Endothelial cell of umbilical vein (primary cell): Measurements from ENCODE around the gene SLC45A1. TPM values are rescaled to one million over a fixed set of nuclear protein-coding genes. Genes with fewer than 3 reads are reported as not detected.

Experiments used
- BruUV-seq: library from RNA; stranded (reverse); fragments of 400-500 nt; replicated peaks from 2 replicates; lab custom pipeline; 2021; lab: Mats Ljungman, UMichigan
- CTCF ChIA-PET: fragments of 300-600, 350-600 bp; sonication (Branson Sonifier 250); formaldehyde crosslinking; loops from one replicate; lab custom pipeline; 2021; ENCODE audit warnings: antibody characterized with exemption, inconsistent platforms; lab: Charles Lee
- POLR2A ChIA-PET: fragments of 300-600, 350-600 bp; sonication (Branson Sonifier 250); formaldehyde crosslinking; loops from one replicate; lab custom pipeline; 2021; ENCODE audit warnings: antibody characterized with exemption, inconsistent platforms; lab: Charles Lee
- DNase-seq: peaks from one replicate; pipeline ENCODE4 v3.0.0-alpha.2; 2011; ENCODE audit warnings: low read depth, low spot score
- FAIRE-seq: peaks from 2 replicates; lab custom pipeline; 2011; peaks lifted over from hg19 to GRCh38; lab: Jason Lieb, UNC
- H2AFZ ChIP-seq: 2 replicates; pipeline ENCODE4 v1.6.0; 2012; ENCODE audit warnings: low read depth, low read length, control low read depth, inconsistent platforms
- H3K27ac ChIP-seq: 2 replicates; pipeline ENCODE4 v1.5.1; 2011; ENCODE audit warnings: low read depth, mild to moderate bottlenecking, control low read depth, low read length, moderate library complexity; ENCODE audit not compliant: insufficient read depth
- H3K27me3 ChIP-seq, 2 experiments: 2 replicates each; pipeline versions ENCODE4 v1.6.0 to v1.6.1; 2011; ENCODE audit warnings: low read length in 2 of 2, mixed read lengths in 1 of 2; ENCODE audit not compliant: control insufficient read depth in 2 of 2, insufficient read depth in 2 of 2
- H3K36me3 ChIP-seq, 2 experiments: 2 replicates in 1 of 2; 3 replicates in 1 of 2; pipeline ENCODE4 v1.5.1; 2011; ENCODE audit warnings: low read length in 2 of 2, mild to moderate bottlenecking in 1 of 2, moderate library complexity in 1 of 2; ENCODE audit not compliant: control insufficient read depth in 2 of 2, insufficient read depth in 2 of 2; ENCODE audit errors: extremely low read depth in 1 of 2
- H3K4me1 ChIP-seq: 3 replicates; pipeline ENCODE4 v1.5.1; 2011; ENCODE audit warnings: mild to moderate bottlenecking, low read length; ENCODE audit not compliant: control insufficient read depth, insufficient read depth; ENCODE audit errors: extremely low read depth
- H3K4me2 ChIP-seq: 2 replicates; pipeline ENCODE4 v1.6.1; 2011; ENCODE audit warnings: low read length, control low read depth, mixed read lengths; ENCODE audit not compliant: insufficient read depth
- H3K4me3 ChIP-seq, 3 experiments: fragments of 200-600 bp in 1 of 3; sonication (generic), shearing (Covaris generic) in 1 of 3; replicated peaks in 1 of 3; 2 replicates each; pipeline ENCODE4 v1.5.1; 2011 to 2016; ENCODE audit warnings: control low read depth in 3 of 3, low read length in 3 of 3, mild to moderate bottlenecking in 2 of 3, inconsistent platforms in 1 of 3, low read depth in 1 of 3, moderate library complexity in 1 of 3; ENCODE audit not compliant: insufficient read depth in 1 of 3
- H3K79me2 ChIP-seq: 2 replicates; pipeline ENCODE4 v1.6.0; 2012; ENCODE audit warnings: low read length, inconsistent platforms; ENCODE audit not compliant: control insufficient read depth, insufficient read depth
- H3K9ac ChIP-seq: replicated peaks from 2 replicates; pipeline ENCODE3; 2011; ENCODE audit warnings: low read length, control low read depth; ENCODE audit not compliant: insufficient read depth; ENCODE audit errors: extremely low read depth
- H3K9me1 ChIP-seq: replicated peaks from 3 replicates; pipeline ENCODE4 v1.6.0; 2011; ENCODE audit warnings: mild to moderate bottlenecking, low read length; ENCODE audit not compliant: control insufficient read depth, insufficient read depth; ENCODE audit errors: extremely low read depth
- H3K9me3 ChIP-seq: replicated peaks from 2 replicates; pipeline ENCODE4 v1.5.1; 2012; ENCODE audit warnings: low read length, inconsistent platforms; ENCODE audit not compliant: control insufficient read depth, insufficient read depth
- H4K20me1 ChIP-seq: replicated peaks from 2 replicates; pipeline ENCODE3; 2011; ENCODE audit warnings: mild to moderate bottlenecking, low read length; ENCODE audit not compliant: control insufficient read depth, insufficient read depth; ENCODE audit errors: extremely low read depth
- CTCF ChIP-seq, 2 donors: IDR thresholded peaks; 1 replicate in 1 of 2; 2 replicates in 1 of 2; pipeline ENCODE4 v1.5.1; 2011; ENCODE audit warnings: low read length in 2 of 2, mild to moderate bottlenecking in 2 of 2, moderate library complexity in 2 of 2, control low read depth in 1 of 2, inconsistent platforms in 1 of 2, low read depth in 1 of 2; ENCODE audit not compliant: insufficient read depth in 1 of 2; ENCODE audit errors: extremely low read depth in 1 of 2
- EZH2 ChIP-seq: IDR thresholded peaks from 2 replicates; pipeline ENCODE4 v1.6.1; 2012; ENCODE audit warnings: borderline replicate concordance, low read depth, mild to moderate bottlenecking, moderate library complexity, low read length, inconsistent platforms; ENCODE audit not compliant: severe bottlenecking
- FOS ChIP-seq: IDR thresholded peaks from 2 replicates; pipeline ENCODE4 v1.6.1; 2011; ENCODE audit warnings: mild to moderate bottlenecking, low read length, moderate library complexity, borderline replicate concordance; ENCODE audit not compliant: insufficient read depth
- GATA2 ChIP-seq: IDR thresholded peaks from 2 replicates; pipeline ENCODE4 v1.7.0; 2011; ENCODE audit warnings: low read depth, mild to moderate bottlenecking, moderate library complexity, mixed read lengths, low read length; ENCODE audit not compliant: insufficient read length, insufficient read depth
- JUN ChIP-seq: IDR thresholded peaks from 2 replicates; pipeline ENCODE4 v1.6.1; 2011; ENCODE audit warnings: borderline replicate concordance, low read depth; ENCODE audit not compliant: insufficient read length, insufficient read depth
- MAX ChIP-seq: IDR thresholded peaks from 2 replicates; pipeline ENCODE4 v1.6.1; 2011; ENCODE audit not compliant: insufficient read depth, insufficient read length
- MYC ChIP-seq: IDR thresholded peaks from one replicate; pipeline ENCODE4 v1.6.1; 2011; ENCODE audit warnings: mild to moderate bottlenecking, low read depth, low read length
- POLR2A ChIP-seq: IDR thresholded peaks from 2 replicates; pipeline ENCODE4 v1.6.1; 2012; ENCODE audit warnings: low read depth, mild to moderate bottlenecking, control low read depth, low read length
- POLR2AphosphoS5 ChIP-seq: IDR thresholded peaks from 2 replicates; pipeline ENCODE4 v1.6.1; 2012; ENCODE audit warnings: low read depth, mild to moderate bottlenecking, control low read depth, low read length, moderate library complexity; ENCODE audit not compliant: insufficient read depth
- dilution Hi-C: fragments of 300-500 bp; cut with MboI; formaldehyde crosslinking; loops from one replicate; pipeline ENCODE4 v1.15.0; 2019; ENCODE audit warnings: low sequenced_read_pairs; ENCODE audit not compliant: extremely low pct_ligation_motif_present
- intact Hi-C: fragments of 100-400 bp; cut with micrococcal nuclease; formaldehyde crosslinking; loops from one replicate; pipeline ENCODE4 v1.10.0; 2022
- polyA plus RNA-seq, 4 experiments: library from polyadenylated mRNA; depleted of rRNA in 3 of 4; stranded (reverse) in 3 of 4; unstranded in 1 of 4; fragments of >200 nt; gene quantifications; 2 replicates each; pipeline versions ENCODE4 v1.2.1 to v1.2.3, GENCODE V29; 2011 to 2012; ENCODE audit warnings: missing spikeins in 1 of 4
- total RNA-seq: library from RNA; stranded (reverse); gene quantifications from 2 replicates; pipeline ENCODE4 v1.2.3, GENCODE V29; 2021

The SLC45A1 gene
- total and polyA plus RNA-seq, 2 donors (not counting 3 experiments of a cell fraction or from before 2014, with no cell fraction given): 1.3 to 1.4 TPM

- no peak overlapping the region for H3K4me3 ChIP-seq
- TF ChIP-seq MYC (no peak), FOS (no peak), POLR2AphosphoS5 (no peak), POLR2A (no peak), CTCF (IDR thresholded peaks at IDR 0.05; ENCODE audit: extremely low read depth in 1 of 2, insufficient read depth in 1 of 2, low read depth in 1 of 2, low read length in 2 of 2) (no peak), MAX (no peak), EZH2 (no peak), GATA2 (no peak), JUN (no peak)
- peak; percentile 49 for FAIRE-seq
- no peak overlapping the region for H3K27ac ChIP-seq
- H3K4me1 ChIP-seq: peaks cover 24% of the 10 kb centered on the region
- H3K36me3 ChIP-seq: peaks cover 0 to 7% of the 10 kb centered on the region in 2 experiments
- no peak overlapping the region for H3K4me2 ChIP-seq
- peaks cover 23% of the 10 kb centered on the region for H3K79me2 ChIP-seq
- no peak overlapping the region for H3K9ac ChIP-seq
- intact Hi-C loops (no loop called here), dilution Hi-C loops (no loop called here)
- no peaks in the 10 kb centered on the region for H3K9me3 ChIP-seq
- H3K27me3 ChIP-seq: no peaks in the 10 kb centered on the region
- DNase-seq: no peak
- ChIA-PET POLR2A (interaction anchor here (0.6 to 1.2 kb wide), 2 partner anchors 15 to 699 kb away, joined by 3 to 4 read pairs; no protein-coding TSS in a partner anchor), CTCF (interaction anchor here (0.8 to 1.9 kb wide), 8 partner anchors 8 to 478 kb away, joined by 3 to 9 read pairs (median 4); no protein-coding TSS in a partner anchor)
- H3K9me1 ChIP-seq: no peaks in the 10 kb centered on the region
- no peaks in the 10 kb centered on the region for H4K20me1 ChIP-seq
- H2AFZ ChIP-seq: no peak overlapping the region
- no TSS peak for BruUV-seq
Observed at GRCh38 chr1:8370905-8371315, 53.0 kb downstream of the SLC45A1 start.
